ENCODE data around the gene SPEF2. TPM values are rescaled to one million over a fixed set of nuclear protein-coding genes. Genes with fewer than 3 reads are reported as not detected.
"Not testable (repeated sequence)": the region's sequence is repeated elsewhere in the genome, so short reads cannot be mapped to it uniquely, and the experiment has no call there.

The SPEF2 gene
- total and polyA plus RNA-seq, 4 donors, result 0.42 to 4.5 (median 2.1) TPM

GRCh38 chr5:35853631-35854030 is 236.0 kb downstream of the SPEF2 start:
- Histone ChIP-seq H3K9ac (ENCODE audit: low read depth in 1 of 2, low read length in 2 of 2) (no peak overlapping the region), H3K4me1 (ENCODE audit: control insufficient read depth in 4 of 4, insufficient read depth in 4 of 4, low read length in 3 of 4) (peaks cover 0 to 6% (median 0%) of the 10 kb centered on the region in 4 donors), H3K27me3 (ENCODE audit: control insufficient read depth in 4 of 4, insufficient read depth in 4 of 4, low read length in 3 of 4) (no peaks in the 10 kb centered on the region), H3K36me3 (ENCODE audit: control insufficient read depth in 4 of 4, insufficient read depth in 3 of 4, low read depth in 1 of 4, low read length in 3 of 4) (no peaks in the 10 kb centered on the region), H3K4me3 (ENCODE audit: low read depth in 1 of 3, low read length in 3 of 3) (no peak overlapping the region), H3K27ac (ENCODE audit: low read depth in 1 of 2, low read length in 2 of 2) (peak overlapping the region in 1 of 2 donors; percentile 23), H3K9me3 (ENCODE audit: control insufficient read depth in 4 of 4, low read length in 3 of 4) (no peaks in the 10 kb centered on the region)
- TF ChIP-seq RAD21 (IDR thresholded peaks at IDR 0.05) (no peak), SP1 (IDR thresholded peaks at IDR 0.05) (no peak), ATF3 (IDR thresholded peaks at IDR 0.05) (no peak)
- 71% methylated on average over 3 of the region's 3 CpGs for WGBS
- DNase-seq (ENCODE audit: low spot score), result no peak

GRCh38 chr5:35854248-35854647 is 236.6 kb downstream of the SPEF2 start:
- Histone ChIP-seq H3K9me3 (ENCODE audit: control insufficient read depth in 4 of 4, low read length in 3 of 4) (no peaks in the 10 kb centered on the region), H3K4me3 (ENCODE audit: low read depth in 1 of 3, low read length in 3 of 3) (no peak overlapping the region), H3K27ac (ENCODE audit: low read depth in 1 of 2, low read length in 2 of 2) (peak overlapping the region in 1 of 2 donors; percentile 23), H3K27me3 (ENCODE audit: control insufficient read depth in 4 of 4, insufficient read depth in 4 of 4, low read length in 3 of 4) (no peaks in the 10 kb centered on the region), H3K4me1 (ENCODE audit: control insufficient read depth in 4 of 4, insufficient read depth in 4 of 4, low read length in 3 of 4) (peaks cover 0 to 6% (median 0%) of the 10 kb centered on the region in 4 donors), H3K9ac (ENCODE audit: low read depth in 1 of 2, low read length in 2 of 2) (no peak overlapping the region), H3K36me3 (ENCODE audit: control insufficient read depth in 4 of 4, insufficient read depth in 3 of 4, low read depth in 1 of 4, low read length in 3 of 4) (no peaks in the 10 kb centered on the region)
- no peak for DNase-seq (ENCODE audit: low spot score)
- peak; percentile 13 for TF ChIP-seq SP1 (IDR thresholded peaks at IDR 0.05)
- TF ChIP-seq JUND (IDR thresholded peaks at IDR 0.05), result no peak
- WGBS, result 75% methylated on average over 1 of the region's 1 CpG

GRCh38 chr5:35855187-35855586 is 237.5 kb downstream of the SPEF2 start:
- no peak overlapping the region for H3K27ac ChIP-seq (ENCODE audit: low read depth in 1 of 2, low read length in 2 of 2)
- DNase-seq (ENCODE audit: low spot score), result no peak
- TF ChIP-seq NR2F2 (IDR thresholded peaks at IDR 0.05), result no peak
- no peaks in the 10 kb centered on the region for H3K27me3 ChIP-seq (ENCODE audit: control insufficient read depth in 4 of 4, insufficient read depth in 4 of 4, low read length in 3 of 4)
- WGBS, result 85% methylated on average over 1 of the region's 1 CpG
- H3K36me3 ChIP-seq (ENCODE audit: control insufficient read depth in 4 of 4, insufficient read depth in 3 of 4, low read depth in 1 of 4, low read length in 3 of 4), result no peaks in the 10 kb centered on the region
- H3K4me1 ChIP-seq (ENCODE audit: control insufficient read depth in 4 of 4, insufficient read depth in 4 of 4, low read length in 3 of 4), result peaks cover 0 to 6% (median 0%) of the 10 kb centered on the region in 4 donors
- H3K4me3 ChIP-seq (ENCODE audit: low read depth in 1 of 3, low read length in 3 of 3), result no peak overlapping the region
- H3K9ac ChIP-seq (ENCODE audit: low read depth in 1 of 2, low read length in 2 of 2), result no peak overlapping the region
- no peaks in the 10 kb centered on the region for H3K9me3 ChIP-seq (ENCODE audit: control insufficient read depth in 4 of 4, low read length in 3 of 4)

GRCh38 chr5:35856186-35856764 is 238.6 kb downstream of the SPEF2 start:
- not testable (repeated sequence) for H3K9me3 ChIP-seq (ENCODE audit: control insufficient read depth in 4 of 4, low read length in 3 of 4); DNase-seq (ENCODE audit: low spot score); H3K27ac ChIP-seq (ENCODE audit: low read depth in 1 of 2, low read length in 2 of 2); H3K4me3 ChIP-seq (ENCODE audit: low read depth in 1 of 3, low read length in 3 of 3); H3K27me3 ChIP-seq (ENCODE audit: control insufficient read depth in 4 of 4, insufficient read depth in 4 of 4, low read length in 3 of 4); H3K9ac ChIP-seq (ENCODE audit: low read depth in 1 of 2, low read length in 2 of 2); H3K4me1 ChIP-seq (ENCODE audit: control insufficient read depth in 4 of 4, insufficient read depth in 4 of 4, low read length in 3 of 4); H3K36me3 ChIP-seq (ENCODE audit: control insufficient read depth in 4 of 4, insufficient read depth in 3 of 4, low read depth in 1 of 4, low read length in 3 of 4)
- 93% methylated on average over 5 of the region's 5 CpGs for WGBS

- Histone ChIP-seq H3K27me3 (ENCODE audit: control insufficient read depth in 4 of 4, insufficient read depth in 4 of 4, low read length in 3 of 4) (no peaks in the 10 kb centered on the region), H3K27ac (ENCODE audit: low read depth in 1 of 2, low read length in 2 of 2) (no peak within 1 kb of the TSS), H3K9ac (ENCODE audit: low read depth in 1 of 2, low read length in 2 of 2) (peak within 1 kb of the TSS in 1 of 2 donors; percentile 64), H3K36me3 (ENCODE audit: control insufficient read depth in 4 of 4, insufficient read depth in 3 of 4, low read depth in 1 of 4, low read length in 3 of 4) (no peaks in the 10 kb centered on the region), H3K4me1 (ENCODE audit: control insufficient read depth in 4 of 4, insufficient read depth in 4 of 4, low read length in 3 of 4) (no peaks in the 10 kb centered on the region), H3K9me3 (ENCODE audit: control insufficient read depth in 4 of 4, low read length in 3 of 4) (no peaks in the 10 kb centered on the region), H3K4me3 (ENCODE audit: low read depth in 1 of 3, low read length in 3 of 3) (no peak within 1 kb of the TSS)
- no peak for DNase-seq (ENCODE audit: low spot score)
- 36% methylated on average over 1 of the region's 1 CpG for WGBS
- TF ChIP-seq TAF1 (conservative IDR thresholded peaks at IDR 0.05), result no peak
- TF ChIP-seq HNF4G (IDR thresholded peaks at IDR 0.05), result no peak
- TF ChIP-seq JUND (IDR thresholded peaks at IDR 0.05), result no peak
- no peak for TF ChIP-seq FOXA2 (IDR thresholded peaks at IDR 0.05)
- no peak for TF ChIP-seq HNF4A (conservative IDR thresholded peaks at IDR 0.05)
- TF ChIP-seq REST (IDR thresholded peaks at IDR 0.05), result no peak
- TF ChIP-seq NR2F2 (IDR thresholded peaks at IDR 0.05), result no peak
- no peak for TF ChIP-seq FOXA1 (IDR thresholded peaks at IDR 0.05)
- TF ChIP-seq CTCF (IDR thresholded peaks at IDR 0.05; ENCODE audit: low read depth, low read length, missing input control), result no peak
Measured at GRCh38 chr5:35856765-35857351, 239.2 kb downstream of the SPEF2 start, which contains the start of gene IL7R. TSS of gene IL7R (plus strand) at chr5:35856891. CDS start at chr5:35856978, 87 bp downstream.

Data from liver (tissue), 9 donors.